GM12878 (cell line): ENCODE results near the gene NEU3. TPM values are rescaled to one million over a fixed set of nuclear protein-coding genes. Genes with fewer than 3 reads are reported as not detected.

ENCODE experiments used
- ATF3 ChIP-seq: IDR thresholded peaks from 2 replicates; pipeline ENCODE4 v1.6.1; 2011; ENCODE audit warnings: low read depth, mild to moderate bottlenecking, low read length, moderate library complexity, borderline replicate concordance; ENCODE audit errors: extremely low read depth
- BRCA1 ChIP-seq: IDR thresholded peaks from 2 replicates; pipeline ENCODE4 v1.6.1; 2011; ENCODE audit warnings: low read depth, low read length, improper control_type of control experiment
- CHD2 ChIP-seq: IDR thresholded peaks from 2 replicates; pipeline ENCODE4 v1.6.1; 2011; ENCODE audit warnings: low read depth, low read length, improper control_type of control experiment, borderline replicate concordance
- FOXM1 ChIP-seq: IDR thresholded peaks from 2 replicates; pipeline ENCODE4 v1.6.1; 2012; ENCODE audit warnings: low read depth, mild to moderate bottlenecking, inconsistent platforms, low read length, moderate library complexity
- IRF3 ChIP-seq: fragments of 450-650 bp; IDR thresholded peaks from 2 replicates; pipeline ENCODE4 v1.6.1; 2014; ENCODE audit warnings: mild to moderate bottlenecking
- JUNB ChIP-seq: IDR thresholded peaks from 2 replicates; pipeline ENCODE4 v1.6.1; 2016; ENCODE audit warnings: antibody characterized with exemption, mild to moderate bottlenecking
- KAT2A ChIP-seq: conservative IDR thresholded peaks from 2 replicates; pipeline ENCODE4 v1.6.1; 2011; ENCODE audit warnings: low read depth, low read length; ENCODE audit not compliant: control insufficient read depth
- LARP7 ChIP-seq: fragments of 450-650 bp; IDR thresholded peaks from 2 replicates; pipeline ENCODE4 v1.6.1; 2017; ENCODE audit warnings: mild to moderate bottlenecking
- MEF2A ChIP-seq: IDR thresholded peaks from 2 replicates; pipeline ENCODE4 v1.6.1; 2011; ENCODE audit warnings: low read depth, mild to moderate bottlenecking, low read length, moderate library complexity; ENCODE audit not compliant: insufficient read depth
- MTA2 ChIP-seq: fragments of 450-650 bp; IDR thresholded peaks from 2 replicates; pipeline ENCODE4 v1.6.1; 2016; ENCODE audit warnings: low read depth, mild to moderate bottlenecking, moderate library complexity
- POLR2AphosphoS2 ChIP-seq: IDR thresholded peaks from 2 replicates; pipeline ENCODE4 v1.6.1; 2011; ENCODE audit warnings: low read depth, mild to moderate bottlenecking, low read length, improper control_type of control experiment, moderate library complexity
- POU2F2 ChIP-seq: IDR thresholded peaks from 3 replicates; pipeline ENCODE4 v1.6.1; 2011; ENCODE audit warnings: low read depth, mild to moderate bottlenecking, low read length, borderline replicate concordance
- SIX5 ChIP-seq: IDR thresholded peaks from 2 replicates; pipeline ENCODE4 v1.6.1; 2011; ENCODE audit warnings: mild to moderate bottlenecking, low read depth, low read length, moderate library complexity; ENCODE audit not compliant: severe bottlenecking
- SRF ChIP-seq, 2 experiments: IDR thresholded peaks; 2 replicates each; pipeline ENCODE4 v1.6.1; 2011; ENCODE audit warnings: low read depth in 2 of 2, low read length in 2 of 2, mild to moderate bottlenecking in 1 of 2, moderate library complexity in 1 of 2
- TARDBP ChIP-seq: IDR thresholded peaks from 2 replicates; pipeline ENCODE4 v1.6.1; 2016; ENCODE audit warnings: borderline replicate concordance
- USF1 ChIP-seq: IDR thresholded peaks from 2 replicates; pipeline ENCODE4 v1.6.1; 2011; ENCODE audit warnings: borderline replicate concordance, low read depth, mild to moderate bottlenecking, moderate library complexity, mixed read lengths, low read length; ENCODE audit not compliant: insufficient read depth; ENCODE audit errors: extremely low read length
- ZNF274 ChIP-seq: IDR thresholded peaks from one replicate; pipeline ENCODE4 v1.8.0; 2011; ENCODE audit not compliant: insufficient read length, insufficient read depth
- ZNF622 ChIP-seq: fragments of 450-650 bp; IDR thresholded peaks from 2 replicates; pipeline ENCODE4 v1.6.1; 2017; ENCODE audit warnings: mild to moderate bottlenecking, inconsistent platforms
- ZNF687 ChIP-seq: fragments of 450-650 bp; IDR thresholded peaks from 2 replicates; pipeline ENCODE4 v1.6.1; 2017; ENCODE audit warnings: mild to moderate bottlenecking, moderate library complexity
- polyA plus RNA-seq, 11 experiments: library from polyadenylated mRNA; depleted of rRNA in 4 of 11; unstranded in 6 of 11; stranded (reverse) in 5 of 11; fragments of >200 nt; fragmentation: Nextera tagmentation in 4 of 11; fragmentation: Illumina TruSeq in 1 of 11; extraction: Ambion mirVana in 4 of 11; extraction: Trizol in 1 of 11; gene quantifications; 1 replicate in 1 of 11; 2 replicates in 10 of 11; pipeline versions ENCODE4 v1.2.1 to v1.2.3, GENCODE V29; 2011 to 2016; ENCODE audit warnings: inconsistent platforms in 2 of 11, missing spikeins in 2 of 11, low read depth in 1 of 11
- total RNA-seq, 4 experiments: library from RNA; depleted of rRNA in 3 of 4; stranded (reverse); fragments of >200 nt in 3 of 4; fragmentation: Illumina TruSeq in 1 of 4; extraction: Trizol in 1 of 4; gene quantifications; 2 replicates each; pipeline versions ENCODE4 v1.2.1 to v1.2.3, GENCODE V29; 2013 to 2021

NEU3 gene
- total and polyA plus RNA-seq, 10 of the 15 experiments (the other 5 are each of a cell fraction or from before 2014, with no cell fraction given): 2.5 to 20.3 (median 13.4) TPM

- 0 out of 2 replicates have a peak, but pooled peaks have one; percentile 33 for TF ChIP-seq IRF3
- TF ChIP-seq JUNB: no peak
- TF ChIP-seq SRF (IDR thresholded peaks at IDR 0.05; ENCODE audit: low read depth in 2 of 2, low read length in 2 of 2): no peak
- TF ChIP-seq MEF2A: no peak
- TF ChIP-seq CHD2: peak; percentile 66; the same call in 1 of the 2 replicates
- TF ChIP-seq ZNF687: peak; percentile 84
- TF ChIP-seq FOXM1: no peak
- no peak for TF ChIP-seq ZNF622
- TF ChIP-seq POLR2AphosphoS2: 0 out of 2 replicates have a peak, but pooled peaks have one; percentile 63
- TF ChIP-seq ZNF274: no peak
- peak; percentile 76; the same call in 1 of the 2 replicates for TF ChIP-seq ATF3
- no peak for TF ChIP-seq MTA2
- TF ChIP-seq SIX5: peak; percentile 80
- TF ChIP-seq BRCA1: no peak
- 0 out of 2 replicates have a peak, but pooled peaks have one; percentile 30 for TF ChIP-seq TARDBP
- TF ChIP-seq LARP7: peak; percentile 61; the same call in 1 of the 2 replicates
- no peak for TF ChIP-seq KAT2A
- 0 out of 3 replicates have a peak, but pooled peaks have one; percentile 48 for TF ChIP-seq POU2F2
- peak; percentile 90 for TF ChIP-seq USF1
These were observed 39.6 kb upstream of the NEU3 start, which contains the start of the genes SPCS2 and XRRA1 (continued) for GRCh38 chr11:74948898-74949752.
